GM12891 (cell line): ENCODE results near the gene GIMAP8.

Source experiments
- DNase-seq: peaks from one replicate; pipeline ENCODE4 v3.0.0; 2011; ENCODE audit warnings: low spot score; ENCODE audit not compliant: insufficient read length
- FAIRE-seq: peaks from 2 replicates; lab custom pipeline; 2011; peaks lifted over from hg19 to GRCh38; lab: Jason Lieb, UNC
- PAX5 ChIP-seq: IDR thresholded peaks from 2 replicates; pipeline ENCODE4 v1.6.1; 2011; ENCODE audit warnings: low read length, moderate library complexity, mild to moderate bottlenecking; ENCODE audit not compliant: insufficient read depth, severe bottlenecking
- POLR2A ChIP-seq: IDR thresholded peaks from 2 replicates; pipeline ENCODE4 v1.6.1; 2011; ENCODE audit warnings: low read depth, low read length, control low read depth
- POLR2AphosphoS5 ChIP-seq: IDR thresholded peaks from 2 replicates; pipeline ENCODE4 v1.6.1; 2011; ENCODE audit warnings: low read depth, low read length, control low read depth
- POU2F2 ChIP-seq: IDR thresholded peaks from 2 replicates; pipeline ENCODE4 v1.6.1; 2011; ENCODE audit warnings: low read depth, mild to moderate bottlenecking, control low read depth, low read length, moderate library complexity
- SPI1 ChIP-seq: IDR thresholded peaks from 2 replicates; pipeline ENCODE4 v1.6.1; 2011; ENCODE audit warnings: low read depth, low read length, control low read depth
- TAF1 ChIP-seq: IDR thresholded peaks from 2 replicates; pipeline ENCODE4 v1.6.1; 2011; ENCODE audit warnings: low read depth, low read length, control low read depth

The GIMAP8 gene

GRCh38 chr7:150410131-150410530, 40.3 kb upstream of the GIMAP8 start:
- DNase-seq (no peak), FAIRE-seq (no peak)
- TF ChIP-seq POLR2A (no peak), POU2F2 (no peak), TAF1 (no peak)

- no peak for FAIRE-seq
- TF ChIP-seq TAF1 = no peak
- TF ChIP-seq POLR2A = no peak
- TF ChIP-seq POLR2AphosphoS5 = no peak
- DNase-seq = no peak
Measured at GRCh38 chr7:150410680-150411346, 39.6 kb upstream of the GIMAP8 start.

GRCh38 chr7:150411606-150412005, 38.8 kb upstream of the GIMAP8 start:
- no peak for TF ChIP-seq SPI1
- TF ChIP-seq POLR2AphosphoS5 = no peak
- no peak for TF ChIP-seq POLR2A
- TF ChIP-seq TAF1 = no peak
- no peak for TF ChIP-seq POU2F2
- no peak for TF ChIP-seq PAX5
- FAIRE-seq = no peak

GRCh38 chr7:150412016-150412415, 38.4 kb upstream of the GIMAP8 start:
- FAIRE-seq = no peak
- DNase-seq = no peak
- TF ChIP-seq POLR2AphosphoS5 = no peak
- TF ChIP-seq TAF1 = no peak
- TF ChIP-seq POLR2A = no peak
- TF ChIP-seq SPI1 = no peak
- TF ChIP-seq PAX5 = no peak
- no peak for TF ChIP-seq POU2F2

More at GRCh38 chr7:150411606-150412005, 38.8 kb upstream of the GIMAP8 start:
- no peak for DNase-seq

- DNase-seq = no peak
- no peak for TF ChIP-seq SPI1
- no peak for TF ChIP-seq POLR2AphosphoS5
- no peak for TF ChIP-seq POLR2A
- TF ChIP-seq TAF1 = no peak
- TF ChIP-seq PAX5 = no peak
- no peak for TF ChIP-seq POU2F2
- no peak for FAIRE-seq
Measured at GRCh38 chr7:150412518-150413488, 37.6 kb upstream of the GIMAP8 start.

- no peak for FAIRE-seq
- no peak for DNase-seq
- TF ChIP-seq POLR2A (no peak), POU2F2 (no peak), POLR2AphosphoS5 (no peak), TAF1 (no peak), SPI1 (no peak)
Measured at GRCh38 chr7:150413640-150414081, 36.8 kb upstream of the GIMAP8 start.

GRCh38 chr7:150415161-150416153, 35.0 kb upstream of the GIMAP8 start:
- FAIRE-seq = no peak
- no peak for DNase-seq
- TF ChIP-seq POU2F2 (no peak), SPI1 (no peak), POLR2A (no peak), TAF1 (no peak), POLR2AphosphoS5 (no peak), PAX5 (no peak)

- TF ChIP-seq TAF1 = no peak
- no peak for TF ChIP-seq POLR2A
- TF ChIP-seq POLR2AphosphoS5 = no peak
- no peak for TF ChIP-seq POU2F2
- TF ChIP-seq SPI1 = no peak
- TF ChIP-seq PAX5 = no peak
Measured at GRCh38 chr7:150417239-150417638, 33.2 kb upstream of the GIMAP8 start.

More at GRCh38 chr7:150417239-150417638, 33.2 kb upstream of the GIMAP8 start:
- no peak for DNase-seq
- no peak for FAIRE-seq
